Keratinocyte (primary cell): ENCODE measurements around the gene DST. TPM values are rescaled to one million over a fixed set of nuclear protein-coding genes. Genes with fewer than 3 reads are reported as not detected.

Experiments
- DNase-seq: peaks from one replicate; pipeline ENCODE4 v3.0.0-alpha.2; 2011; ENCODE audit warnings: low read depth, missing footprints, low spot score
- FAIRE-seq: peaks from 2 replicates; lab custom pipeline; 2011; peaks lifted over from hg19 to GRCh38; lab: Jason Lieb, UNC
- H2AFZ ChIP-seq: 2 replicates; pipeline ENCODE4 v1.6.0; 2012; ENCODE audit warnings: low read length, control low read depth, inconsistent platforms; ENCODE audit not compliant: control insufficient read depth
- H3K27ac ChIP-seq: 2 replicates; pipeline ENCODE4 v1.5.1; 2011; ENCODE audit warnings: low read length; ENCODE audit not compliant: control insufficient read depth, insufficient read depth
- H3K27me3 ChIP-seq: 3 replicates; pipeline ENCODE4 v1.6.0; 2011; ENCODE audit warnings: low read length; ENCODE audit not compliant: control insufficient read depth, insufficient read depth; ENCODE audit errors: extremely low read depth
- H3K36me3 ChIP-seq, 2 experiments: 2 replicates in 1 of 2; 3 replicates in 1 of 2; pipeline ENCODE4 v1.5.1; 2011; ENCODE audit warnings: low read length in 2 of 2, mild to moderate bottlenecking in 1 of 2; ENCODE audit not compliant: control insufficient read depth in 2 of 2, insufficient read depth in 2 of 2; ENCODE audit errors: extremely low read depth in 1 of 2
- H3K4me1 ChIP-seq: 3 replicates; pipeline ENCODE4 v1.5.1; 2011; ENCODE audit warnings: low read length; ENCODE audit not compliant: control insufficient read depth, insufficient read depth; ENCODE audit errors: extremely low read depth
- H3K4me2 ChIP-seq: 3 replicates; pipeline ENCODE4 v1.6.0; 2011; ENCODE audit warnings: low read depth, low read length; ENCODE audit not compliant: control insufficient read depth, insufficient read depth; ENCODE audit errors: extremely low read depth
- H3K4me3 ChIP-seq, 3 experiments: fragments of 200-600 bp in 1 of 3; sonication (generic) in 1 of 3; 2 replicates in 2 of 3; 3 replicates in 1 of 3; pipeline ENCODE4 v1.5.1; 2011 to 2016; ENCODE audit warnings: low read length in 3 of 3, mild to moderate bottlenecking in 3 of 3, control low read depth in 2 of 3, inconsistent platforms in 1 of 3, low read depth in 1 of 3, mixed read lengths in 1 of 3, mixed run types in 1 of 3, moderate library complexity in 1 of 3; ENCODE audit not compliant: control insufficient read depth in 2 of 3, insufficient read depth in 2 of 3; ENCODE audit errors: extremely low read depth in 1 of 3
- H3K79me2 ChIP-seq: 2 replicates; pipeline ENCODE4 v1.6.0; 2012; ENCODE audit warnings: low read length; ENCODE audit not compliant: control insufficient read depth, insufficient read depth
- H3K9ac ChIP-seq: 3 replicates; pipeline ENCODE4 v1.6.0; 2011; ENCODE audit warnings: low read length; ENCODE audit not compliant: control insufficient read depth, insufficient read depth; ENCODE audit errors: extremely low read depth
- H3K9me1 ChIP-seq: 3 replicates; pipeline ENCODE4 v1.6.0; 2011; ENCODE audit warnings: low read length; ENCODE audit not compliant: control insufficient read depth, insufficient read depth; ENCODE audit errors: extremely low read depth
- H3K9me3 ChIP-seq: 2 replicates; pipeline ENCODE4 v1.5.1; 2012; ENCODE audit warnings: low read depth, low read length; ENCODE audit not compliant: control insufficient read depth
- H4K20me1 ChIP-seq: 3 replicates; pipeline ENCODE4 v1.6.0; 2011; ENCODE audit warnings: low read length; ENCODE audit not compliant: control insufficient read depth, insufficient read depth; ENCODE audit errors: extremely low read depth
- EZH2 ChIP-seq: IDR thresholded peaks from one replicate; pipeline ENCODE4 v1.6.1; 2012; ENCODE audit warnings: inconsistent platforms, mild to moderate bottlenecking, low read length, moderate library complexity
- dilution Hi-C: fragments of 300-500 bp; cut with MboI; formaldehyde crosslinking; loops from one replicate; pipeline ENCODE4 v1.7.0; 2020; ENCODE audit warnings: low sequenced_read_pairs; ENCODE audit not compliant: extremely low pct_ligation_motif_present
- polyA plus RNA-seq, 5 experiments: library from polyadenylated mRNA; depleted of rRNA in 3 of 5; stranded (reverse) in 3 of 5; stranded (forward) in 1 of 5; unstranded in 1 of 5; fragments of >200 nt; gene quantifications; 1 replicate in 1 of 5; 2 replicates in 3 of 5; 3 replicates in 1 of 5; pipeline versions ENCODE4 v1.2.1 to v1.2.3, GENCODE V29; 2011 to 2012; ENCODE audit warnings: missing spikeins in 2 of 5, low read depth in 1 of 5, low replicate concordance in 1 of 5
- TF ChIP-seq, protein P1 (sequence below), 3 experiments: IDR thresholded peaks in 1 of 3; conservative IDR thresholded peaks in 1 of 3; optimal IDR thresholded peaks in 1 of 3; 2 replicates in 2 of 3; 3 replicates in 1 of 3; pipeline versions ENCODE3 to v1.5.1; 2011; ENCODE audit warnings: low read length in 3 of 3, mild to moderate bottlenecking in 3 of 3, moderate library complexity in 2 of 3, control low read depth in 1 of 3, inconsistent platforms in 1 of 3; ENCODE audit not compliant: insufficient read depth in 2 of 3; ENCODE audit errors: extremely low read depth in 1 of 3

Gene DST
- polyA plus RNA-seq, 1 donor (not counting 4 experiments of a cell fraction or from before 2014, with no cell fraction given) = 455 TPM

DNA sequence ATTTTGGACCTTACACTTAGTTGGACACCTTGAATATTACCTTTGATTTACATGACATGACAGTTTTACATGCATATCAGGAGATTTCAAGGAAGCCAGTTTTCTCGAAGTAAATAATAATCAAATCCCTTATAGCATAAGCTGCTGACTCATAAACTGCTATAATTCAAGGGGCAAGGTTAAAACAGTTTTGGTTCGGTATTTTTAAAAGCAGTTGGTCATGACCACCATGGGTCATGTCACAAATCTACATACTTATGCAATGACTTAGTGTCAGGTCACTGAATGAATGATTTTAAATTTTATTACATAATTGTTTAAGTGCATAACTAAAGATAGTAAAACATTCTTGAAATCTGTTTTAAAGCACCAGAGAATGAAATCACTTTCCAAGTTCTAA, 158.0 kb downstream of the DST start:
- dilution Hi-C loops = no loop called here
- peaks cover 3 to 9% of the 10 kb centered on the region in 2 experiments for H3K36me3 ChIP-seq
- no peak overlapping the region for H3K9ac ChIP-seq
- H3K4me3 ChIP-seq = no peak overlapping the region
- H3K9me3 ChIP-seq = no peaks in the 10 kb centered on the region
- no peak for FAIRE-seq
- no peaks in the 10 kb centered on the region for H3K4me1 ChIP-seq
- no peaks in the 10 kb centered on the region for H3K27me3 ChIP-seq
- H3K79me2 ChIP-seq = no peaks in the 10 kb centered on the region
- no peaks in the 10 kb centered on the region for H4K20me1 ChIP-seq
- TF ChIP-seq, protein P1, sequence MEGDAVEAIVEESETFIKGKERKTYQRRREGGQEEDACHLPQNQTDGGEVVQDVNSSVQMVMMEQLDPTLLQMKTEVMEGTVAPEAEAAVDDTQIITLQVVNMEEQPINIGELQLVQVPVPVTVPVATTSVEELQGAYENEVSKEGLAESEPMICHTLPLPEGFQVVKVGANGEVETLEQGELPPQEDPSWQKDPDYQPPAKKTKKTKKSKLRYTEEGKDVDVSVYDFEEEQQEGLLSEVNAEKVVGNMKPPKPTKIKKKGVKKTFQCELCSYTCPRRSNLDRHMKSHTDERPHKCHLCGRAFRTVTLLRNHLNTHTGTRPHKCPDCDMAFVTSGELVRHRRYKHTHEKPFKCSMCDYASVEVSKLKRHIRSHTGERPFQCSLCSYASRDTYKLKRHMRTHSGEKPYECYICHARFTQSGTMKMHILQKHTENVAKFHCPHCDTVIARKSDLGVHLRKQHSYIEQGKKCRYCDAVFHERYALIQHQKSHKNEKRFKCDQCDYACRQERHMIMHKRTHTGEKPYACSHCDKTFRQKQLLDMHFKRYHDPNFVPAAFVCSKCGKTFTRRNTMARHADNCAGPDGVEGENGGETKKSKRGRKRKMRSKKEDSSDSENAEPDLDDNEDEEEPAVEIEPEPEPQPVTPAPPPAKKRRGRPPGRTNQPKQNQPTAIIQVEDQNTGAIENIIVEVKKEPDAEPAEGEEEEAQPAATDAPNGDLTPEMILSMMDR (optimal IDR thresholded peaks at IDR 0.05 in 1 of 3, IDR thresholded peaks at IDR 0.05 in 1 of 3, conservative IDR thresholded peaks at IDR 0.05 in 1 of 3; ENCODE audit: extremely low read depth in 1 of 3, insufficient read depth in 2 of 3, low read length in 3 of 3) = no peak
- TF ChIP-seq EZH2 = no peak
- H2AFZ ChIP-seq = no peak overlapping the region
- H3K9me1 ChIP-seq = no peaks in the 10 kb centered on the region
- DNase-seq = no peak
- no peak overlapping the region for H3K27ac ChIP-seq
- no peak overlapping the region for H3K4me2 ChIP-seq

DNA sequence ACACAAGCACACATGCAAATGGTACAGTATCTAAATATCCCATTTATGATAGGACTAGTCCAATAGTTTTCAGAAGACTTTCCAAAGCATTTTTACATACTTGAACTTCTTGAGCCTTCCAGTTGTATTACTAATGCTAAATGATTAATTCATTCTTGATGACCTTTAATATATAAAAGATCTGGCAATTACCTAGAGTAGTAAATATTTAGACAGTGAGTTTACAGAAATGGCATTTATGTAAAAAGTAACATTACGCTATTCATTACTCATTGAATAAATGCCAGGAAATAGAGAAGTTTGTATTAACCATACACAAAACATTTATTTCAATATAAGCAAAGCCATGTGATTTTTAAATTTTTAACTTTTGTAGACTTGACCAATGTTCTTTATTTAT, 158.8 kb downstream of the DST start:
- Histone ChIP-seq H3K27ac (no peak overlapping the region), H3K9me1 (no peaks in the 10 kb centered on the region), H4K20me1 (no peaks in the 10 kb centered on the region), H3K27me3 (no peaks in the 10 kb centered on the region), H2AFZ (no peak overlapping the region), H3K9ac (no peak overlapping the region), H3K9me3 (no peaks in the 10 kb centered on the region), H3K36me3 (peaks cover 3 to 9% of the 10 kb centered on the region in 2 experiments), H3K4me3 (no peak overlapping the region), H3K79me2 (no peaks in the 10 kb centered on the region), H3K4me2 (no peak overlapping the region), H3K4me1 (no peaks in the 10 kb centered on the region)
- DNase-seq (no peak), FAIRE-seq (no peak)
- TF ChIP-seq, protein P1 (optimal IDR thresholded peaks at IDR 0.05 in 1 of 3, IDR thresholded peaks at IDR 0.05 in 1 of 3, conservative IDR thresholded peaks at IDR 0.05 in 1 of 3; ENCODE audit: extremely low read depth in 1 of 3, insufficient read depth in 2 of 3, low read length in 3 of 3) = no peak
- no peak for TF ChIP-seq EZH2
- dilution Hi-C loops = no loop called here
